GM18511 (cell line): ENCODE measurements around the gene A1BG.
A peak's percentile ranks its signal among the peaks of the same experiment; 100 is the strongest.

ENCODE experiments used
- ATAC-seq: cut with Tn5 transposase; IDR thresholded peaks from one replicate; pipeline ENCODE4 v1.9.1; 2021; ENCODE audit warnings: mild to moderate bottlenecking, moderate library complexity; ENCODE audit not compliant: unreplicated experiment

A1BG gene, protein sequence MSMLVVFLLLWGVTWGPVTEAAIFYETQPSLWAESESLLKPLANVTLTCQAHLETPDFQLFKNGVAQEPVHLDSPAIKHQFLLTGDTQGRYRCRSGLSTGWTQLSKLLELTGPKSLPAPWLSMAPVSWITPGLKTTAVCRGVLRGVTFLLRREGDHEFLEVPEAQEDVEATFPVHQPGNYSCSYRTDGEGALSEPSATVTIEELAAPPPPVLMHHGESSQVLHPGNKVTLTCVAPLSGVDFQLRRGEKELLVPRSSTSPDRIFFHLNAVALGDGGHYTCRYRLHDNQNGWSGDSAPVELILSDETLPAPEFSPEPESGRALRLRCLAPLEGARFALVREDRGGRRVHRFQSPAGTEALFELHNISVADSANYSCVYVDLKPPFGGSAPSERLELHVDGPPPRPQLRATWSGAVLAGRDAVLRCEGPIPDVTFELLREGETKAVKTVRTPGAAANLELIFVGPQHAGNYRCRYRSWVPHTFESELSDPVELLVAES

DNA sequence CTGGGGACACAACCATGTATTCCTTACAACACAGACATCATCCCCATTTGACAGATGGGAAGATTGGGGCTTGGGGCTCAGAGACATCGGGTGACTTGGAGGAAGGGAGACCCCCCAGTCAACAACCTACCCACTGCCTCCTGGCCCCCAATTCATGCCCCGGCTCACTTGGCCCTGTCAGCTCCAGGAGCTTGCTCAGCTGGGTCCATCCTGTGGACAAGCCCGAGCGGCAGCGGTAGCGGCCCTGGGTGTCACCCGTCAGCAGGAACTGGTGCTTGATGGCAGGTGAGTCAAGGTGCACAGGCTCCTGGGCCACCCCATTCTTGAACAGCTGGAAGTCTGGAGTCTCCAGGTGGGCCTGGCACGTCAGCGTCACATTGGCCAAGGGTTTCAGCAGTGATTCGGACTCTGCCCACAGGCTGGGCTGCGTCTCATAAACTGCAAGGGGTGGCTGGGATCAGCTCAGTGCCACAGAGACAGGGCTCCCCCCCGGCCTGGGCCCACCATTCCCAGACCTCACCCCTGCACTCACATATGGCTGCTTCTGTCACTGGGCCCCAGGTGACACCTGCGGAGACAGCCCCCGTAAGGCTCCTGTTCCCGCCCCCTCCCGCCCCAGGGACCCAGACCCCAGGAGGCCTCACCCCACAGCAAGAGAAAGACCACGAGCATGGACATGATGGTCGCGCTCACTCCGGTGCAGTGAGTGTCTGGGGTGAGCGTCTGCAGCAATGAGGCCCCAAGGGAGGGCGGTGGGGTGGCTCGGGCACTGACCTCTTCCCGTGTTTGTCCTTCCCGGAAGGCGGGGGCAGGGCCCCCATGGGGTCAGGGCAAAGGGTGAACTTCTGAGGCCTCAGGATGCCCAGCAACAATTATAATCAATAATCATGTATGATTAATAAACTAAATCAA, at the start of gene A1BG:
Gene A1BG, minus strand, starts transcription at position 733 of the 912 bp plus-strand sequence. Its CDS starts 55 bp downstream, at position 678.
- no peak for ATAC-seq

DNA sequence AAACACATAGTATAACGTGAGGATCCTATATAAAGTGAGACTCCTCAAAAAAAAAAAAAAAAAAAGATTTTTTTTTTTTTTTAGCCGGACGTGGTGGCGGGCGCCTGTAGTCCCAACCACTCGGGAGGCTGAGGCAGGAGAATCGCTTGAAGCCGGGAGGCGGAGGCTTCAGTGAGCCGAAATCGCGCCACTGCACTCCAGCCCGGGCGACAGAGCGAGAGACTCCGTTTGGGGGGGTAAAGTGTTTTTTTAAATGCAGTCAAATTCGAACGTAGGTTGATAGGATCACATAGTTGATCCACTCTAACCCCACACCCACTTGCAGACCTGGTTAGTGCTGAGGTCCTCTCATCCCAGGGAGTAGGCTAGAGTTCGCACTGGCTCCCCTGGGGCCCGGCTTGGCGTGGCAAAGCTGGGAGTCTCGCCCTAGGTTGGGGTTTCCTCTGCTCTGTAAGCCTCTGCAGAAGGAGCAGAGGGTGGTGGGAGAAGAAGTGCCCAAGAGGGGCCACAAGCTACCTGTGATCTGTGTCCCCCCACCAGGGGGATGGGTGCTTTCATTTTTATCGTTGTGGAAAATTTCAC, 48.6 kb upstream of the A1BG start:
- ATAC-seq: no peak

DNA sequence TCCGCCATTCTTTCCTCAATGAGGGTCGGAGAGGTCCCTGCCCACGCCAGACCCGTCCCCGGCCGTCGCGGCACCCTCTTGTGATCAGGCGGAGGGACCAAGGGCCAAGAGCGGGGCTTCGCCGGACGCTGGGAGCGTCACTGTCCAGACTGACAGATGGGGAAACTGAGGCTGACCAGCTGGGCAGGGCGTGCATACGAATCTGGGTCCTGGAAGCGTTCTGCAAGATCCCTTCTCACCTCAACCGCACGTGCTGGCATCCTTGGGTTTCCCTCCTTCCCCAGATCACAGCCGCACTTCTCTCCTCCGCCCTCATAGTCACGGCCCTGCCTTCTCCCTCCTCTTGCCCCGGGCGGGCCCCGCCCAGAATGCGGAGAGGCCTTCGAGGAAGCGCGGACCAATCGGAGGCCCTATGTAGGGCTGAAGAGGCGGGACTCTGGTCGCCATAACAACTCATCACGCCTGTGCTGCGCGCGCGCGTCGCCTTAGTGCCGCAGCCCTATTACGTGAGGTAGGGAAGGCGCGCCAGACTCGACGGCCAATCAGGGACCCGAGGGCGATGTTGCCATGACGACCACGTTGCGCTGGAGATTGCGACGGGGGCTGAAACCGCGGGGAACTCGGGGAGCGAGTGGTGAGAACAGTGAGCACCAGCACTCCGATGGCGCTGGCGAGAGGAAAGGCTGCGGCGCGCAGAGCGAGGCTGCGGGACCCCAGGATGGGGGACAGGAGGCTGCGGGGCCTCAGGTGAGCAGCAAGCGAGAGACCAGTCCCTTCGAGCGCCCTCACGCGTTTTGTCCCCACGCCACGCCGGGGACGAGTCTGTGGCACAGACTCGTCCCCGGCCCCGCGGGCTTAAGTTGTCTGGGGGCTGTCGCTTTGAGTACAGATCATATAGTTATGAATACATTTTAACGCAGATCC, 47.9 kb upstream of the A1BG start:
- peak; percentile 99 for ATAC-seq

DNA sequence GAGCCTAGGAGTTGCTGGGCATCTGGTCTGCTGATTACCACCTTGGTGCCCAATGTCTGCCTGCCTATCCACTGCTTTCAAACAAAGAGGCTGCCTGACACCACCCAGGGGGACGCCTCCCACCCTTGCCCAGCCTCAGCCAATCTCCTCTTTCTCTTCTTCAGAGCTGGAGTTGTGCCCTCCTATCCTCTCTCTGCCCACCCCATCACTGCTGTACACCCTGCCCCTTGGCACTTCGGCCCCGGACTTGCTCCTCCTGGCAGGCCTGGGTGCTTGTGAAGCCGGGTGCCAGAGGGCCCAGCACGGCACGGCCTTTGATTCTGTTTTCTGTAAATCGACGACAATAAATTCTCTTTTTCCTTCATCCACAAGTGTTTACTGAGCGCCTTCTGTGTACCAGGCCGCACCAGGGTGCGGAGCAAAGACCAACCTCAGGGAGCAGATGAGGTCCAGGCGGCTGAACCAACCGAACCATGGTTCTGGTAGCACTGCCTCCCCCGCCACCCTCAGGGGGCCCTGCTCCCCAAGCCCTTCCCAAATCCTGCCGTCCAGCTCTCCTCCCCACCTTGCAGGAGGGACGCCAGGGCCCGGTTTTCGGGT, 47.1 kb upstream of the A1BG start:
- ATAC-seq: no peak

DNA sequence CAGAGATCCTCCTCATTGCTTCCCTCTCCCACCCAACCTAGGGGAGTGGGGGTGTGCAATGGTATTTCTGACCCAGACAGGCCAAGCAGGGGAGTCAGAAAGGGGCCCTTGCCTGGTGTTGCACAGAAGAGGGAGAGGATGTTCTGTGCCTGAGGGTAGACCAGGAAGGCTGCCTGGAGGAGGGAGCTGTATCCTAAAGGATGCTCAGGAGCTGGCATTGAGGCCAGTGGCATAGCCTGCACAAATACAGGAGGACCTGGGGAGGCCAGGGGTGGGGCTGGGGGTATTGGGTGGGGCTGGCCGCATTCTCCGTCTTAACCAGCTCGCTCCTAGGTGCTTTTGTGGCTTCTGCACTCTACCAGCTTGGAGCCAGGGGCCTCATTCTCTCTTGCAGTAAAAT, 46.6 kb upstream of the A1BG start:
- no peak for ATAC-seq

DNA sequence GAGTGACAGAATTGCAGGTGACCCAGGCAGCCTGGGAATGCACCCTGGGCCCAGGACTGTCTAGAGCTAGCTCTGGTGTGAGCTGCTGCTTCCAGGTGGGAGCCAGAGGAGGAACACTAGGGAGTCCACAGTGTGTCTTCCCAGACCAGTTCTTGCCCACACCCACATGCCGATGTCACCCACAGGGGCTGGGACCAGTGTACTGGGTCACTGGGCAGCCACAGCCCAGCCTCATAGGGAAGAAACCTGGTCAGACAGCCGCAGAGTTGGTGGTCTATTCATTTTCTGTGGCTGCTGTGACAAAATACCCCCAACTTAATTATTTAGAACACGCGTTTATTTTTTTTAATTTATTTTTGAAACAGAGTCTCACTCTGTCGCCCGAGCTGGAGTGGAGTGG, 45.3 kb upstream of the A1BG start:
- no peak for ATAC-seq

DNA sequence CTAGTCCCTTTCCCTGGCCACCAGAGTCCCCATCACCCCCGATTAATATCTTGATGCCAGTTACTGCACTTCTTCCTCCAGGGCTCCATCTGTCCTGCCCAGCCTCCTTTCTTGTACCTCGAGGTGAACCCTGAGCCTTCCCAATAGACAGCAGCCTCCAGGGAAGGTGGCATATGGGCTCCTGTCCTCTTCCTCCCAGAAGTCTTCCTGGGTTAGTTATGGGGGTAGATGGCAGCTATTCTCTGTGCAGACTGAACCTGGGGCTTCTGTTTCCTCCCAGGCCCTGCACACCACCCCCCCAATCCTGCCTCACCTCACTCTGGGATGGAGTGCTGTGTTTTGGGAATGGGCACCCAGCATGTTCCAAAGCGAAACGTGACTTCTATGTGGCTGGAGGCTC, 44.8 kb upstream of the A1BG start:
- no peak for ATAC-seq

DNA sequence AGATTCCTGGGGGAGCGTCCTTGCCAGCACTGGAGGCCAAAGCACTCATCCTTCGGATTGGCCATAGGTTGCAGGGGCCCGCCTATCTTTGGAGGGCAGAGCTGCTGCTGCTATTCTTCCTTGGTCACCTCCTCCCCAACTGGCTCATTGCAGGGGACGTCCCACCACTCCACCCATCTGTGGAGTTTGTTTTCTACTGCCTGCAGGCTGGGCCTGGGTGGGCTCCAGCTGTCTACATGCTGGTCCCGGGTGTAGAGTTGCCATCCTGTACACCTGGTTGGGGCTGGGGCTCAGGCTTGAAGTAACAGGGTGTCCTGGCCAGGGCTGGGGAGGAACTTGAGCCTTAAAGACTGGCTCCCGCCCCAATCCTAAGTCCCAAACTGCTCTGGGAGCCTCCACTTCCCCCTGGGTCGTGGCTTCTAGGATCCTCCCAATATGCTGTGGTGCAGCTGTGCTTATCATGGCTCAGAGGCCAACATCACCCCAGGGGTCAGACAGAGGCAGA, 44.3 kb upstream of the A1BG start:
- no peak for ATAC-seq

DNA sequence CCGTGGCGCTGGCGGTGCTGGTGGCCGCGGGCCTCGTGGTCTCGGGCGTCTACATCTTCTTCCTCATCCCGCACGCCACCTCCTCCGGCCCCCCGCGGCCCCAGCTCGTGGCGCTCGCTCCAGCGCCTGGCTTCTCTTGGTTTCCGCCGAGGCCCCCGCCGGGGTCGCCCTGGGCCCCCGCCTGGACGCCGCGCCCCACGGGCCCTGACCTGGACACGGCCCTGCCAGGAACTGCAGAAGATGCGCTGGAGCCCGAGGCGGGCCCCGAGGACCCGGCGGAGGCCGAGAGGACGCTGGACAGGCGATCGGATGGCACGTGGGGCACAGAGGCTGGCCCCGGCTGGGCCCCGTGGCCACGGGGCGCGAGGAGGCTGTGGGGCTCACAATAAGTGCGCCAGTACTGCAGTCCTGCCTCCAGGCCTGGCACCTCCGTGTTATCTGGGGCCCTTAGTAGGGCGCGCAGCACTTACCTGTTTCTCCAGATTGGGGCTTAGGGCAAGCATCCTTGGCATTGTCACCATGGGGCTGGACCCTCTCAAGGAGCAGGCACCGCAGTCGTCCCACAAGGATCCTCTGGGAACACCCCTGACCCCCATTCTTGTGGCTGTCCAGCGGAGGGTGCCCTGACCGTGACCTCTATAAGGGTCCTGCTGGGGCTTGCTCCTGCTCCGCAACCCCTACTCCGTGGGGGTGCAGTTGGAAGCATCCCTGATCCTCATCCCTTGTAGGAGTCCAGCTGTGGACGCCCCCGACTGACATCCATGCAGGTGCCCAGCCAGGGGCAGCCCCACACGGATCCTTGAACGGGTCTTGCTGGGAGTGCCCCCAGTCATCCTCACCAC, 43.6 kb upstream of the A1BG start:
- ATAC-seq: no peak

DNA sequence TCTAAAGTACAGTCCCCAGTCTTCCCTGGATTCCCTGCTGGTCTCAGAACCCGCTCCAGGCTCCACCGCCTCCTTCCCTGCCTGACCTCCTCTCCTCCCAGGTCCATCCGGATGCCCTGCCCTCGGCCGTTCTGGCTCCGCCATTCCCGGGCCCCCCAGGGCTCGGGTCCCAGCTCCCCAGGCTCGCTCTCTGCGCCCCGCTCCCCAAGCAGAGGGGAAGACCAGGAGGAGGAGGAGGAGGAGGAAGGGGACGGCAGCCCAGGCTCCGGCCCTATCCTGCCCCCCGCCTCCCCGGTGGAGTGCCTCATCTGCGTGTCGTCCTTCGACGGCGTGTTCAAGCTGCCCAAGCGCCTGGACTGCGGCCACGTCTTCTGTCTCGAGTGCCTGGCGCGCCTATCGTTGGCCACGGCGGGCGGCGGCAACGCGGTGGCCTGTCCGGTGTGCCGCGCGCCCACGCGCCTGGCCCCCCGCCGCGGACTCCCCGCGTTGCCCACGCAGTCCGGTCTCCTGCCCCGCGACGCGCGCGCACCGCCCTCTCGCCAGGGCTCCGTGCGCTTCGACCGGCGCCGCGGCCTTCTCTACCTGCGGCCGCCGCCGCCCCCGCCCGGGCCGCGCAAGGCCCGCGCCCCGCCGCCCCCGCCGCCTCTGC, 42.8 kb upstream of the A1BG start:
- ATAC-seq: no peak

DNA sequence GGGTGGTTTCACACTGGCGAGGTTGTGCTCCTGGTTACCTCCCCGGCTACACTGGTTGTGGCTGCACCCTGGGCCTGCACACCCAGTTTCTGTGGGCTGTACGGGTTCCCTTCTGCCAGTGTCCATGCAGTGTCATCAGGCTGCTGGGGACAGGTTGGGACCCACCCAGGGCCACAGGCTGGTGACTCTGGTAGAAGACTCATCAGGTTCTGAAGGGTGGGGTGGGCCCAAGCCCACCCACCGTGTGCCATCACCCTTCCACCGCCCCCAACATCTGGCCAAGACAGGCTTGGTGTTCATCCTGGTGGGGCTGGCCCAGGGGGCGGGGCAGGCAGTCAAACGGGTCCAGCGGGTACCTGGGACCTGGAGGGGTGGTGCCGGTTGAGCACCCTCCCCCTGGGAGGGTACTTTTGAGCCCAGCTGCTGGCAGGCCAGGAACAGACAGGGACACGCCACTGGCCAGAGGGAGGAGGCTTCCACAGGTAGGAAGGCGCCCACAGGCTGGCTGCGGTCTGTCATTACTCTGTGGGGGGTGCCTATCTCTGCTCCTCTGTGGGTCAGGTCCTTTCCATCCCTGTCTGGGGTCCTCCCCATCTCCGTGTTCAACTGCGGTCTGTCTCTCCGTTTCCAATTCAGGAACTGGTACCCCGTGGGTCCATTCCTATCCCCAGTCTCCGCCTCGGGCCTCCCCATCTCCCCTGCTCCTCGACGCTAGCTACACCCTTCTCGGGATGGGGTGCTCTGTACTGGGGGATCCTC, 42.1 kb upstream of the A1BG start, which contains the start of gene RNF225:
Gene RNF225, plus strand, starts transcription at position 437 of the 759 bp plus-strand sequence. CDS start 434 bp downstream, outside the sequence.
- no peak for ATAC-seq

DNA sequence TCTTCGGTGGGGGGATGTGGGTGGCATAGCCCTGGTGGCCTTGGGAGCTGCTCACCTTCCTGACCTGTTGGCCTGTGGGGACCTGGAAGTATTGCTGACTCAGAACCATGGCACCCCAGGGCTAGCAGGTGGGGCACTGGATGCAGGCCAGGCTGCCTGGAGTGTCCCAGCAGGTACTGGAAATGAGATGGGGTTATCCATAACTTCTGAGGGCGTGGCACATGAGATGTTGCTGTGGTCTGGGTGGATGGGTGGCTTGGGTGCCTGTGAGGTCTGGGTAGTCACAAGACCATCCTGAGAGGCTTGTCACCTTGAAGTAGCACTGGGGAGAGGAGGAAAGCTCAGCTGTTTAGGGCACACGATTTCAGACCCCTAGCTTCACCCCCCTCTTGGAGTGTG, 41.5 kb upstream of the A1BG start:
- no peak for ATAC-seq

DNA sequence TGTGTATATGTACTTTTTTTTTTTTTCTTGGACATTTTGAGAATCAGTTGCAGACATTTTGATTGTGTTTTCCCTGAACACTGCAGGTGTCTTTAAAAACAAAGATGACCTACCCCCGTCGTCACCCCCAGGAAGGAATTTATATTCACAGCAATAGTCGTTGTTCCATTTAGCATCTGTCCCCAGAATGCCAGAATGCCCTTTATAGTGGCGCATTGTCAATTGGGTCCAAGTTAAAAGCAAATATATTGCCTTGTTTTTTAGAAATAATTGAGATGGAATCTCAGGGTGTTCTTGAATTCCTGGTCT, 40.4 kb upstream of the A1BG start:
- no peak for ATAC-seq

DNA sequence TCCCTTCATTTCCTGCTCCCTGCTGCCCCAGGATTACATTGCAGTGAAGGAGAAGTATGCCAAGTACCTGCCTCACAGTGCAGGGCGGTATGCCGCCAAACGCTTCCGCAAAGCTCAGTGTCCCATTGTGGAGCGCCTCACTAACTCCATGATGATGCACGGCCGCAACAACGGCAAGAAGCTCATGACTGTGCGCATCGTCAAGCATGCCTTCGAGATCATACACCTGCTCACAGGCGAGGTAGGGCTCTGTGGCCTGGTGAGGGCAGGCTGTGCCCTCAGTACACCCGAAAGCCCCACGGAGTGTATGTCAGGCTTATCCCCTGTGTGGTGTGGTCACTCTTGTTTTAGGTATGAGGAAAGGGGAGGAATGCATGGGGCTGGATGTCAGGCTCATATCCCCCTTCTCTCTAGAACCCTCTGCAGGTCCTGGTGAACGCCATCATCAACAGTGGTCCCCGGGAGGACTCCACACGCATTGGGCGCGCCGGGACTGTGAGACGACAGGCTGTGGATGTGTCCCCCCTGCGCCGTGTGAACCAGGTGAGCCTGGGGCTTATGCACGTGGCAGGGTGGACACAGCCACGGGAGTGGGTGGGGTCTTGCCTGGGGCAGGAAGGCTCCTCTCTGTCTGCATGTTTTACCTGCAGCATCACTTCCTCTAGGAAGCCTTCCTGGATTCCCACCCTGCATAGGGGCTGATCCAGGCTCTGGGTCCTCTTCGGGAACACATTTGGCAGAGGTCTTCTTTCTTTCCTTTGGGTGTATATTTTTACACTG, 39.8 kb upstream of the A1BG start:
- ATAC-seq: no peak

DNA sequence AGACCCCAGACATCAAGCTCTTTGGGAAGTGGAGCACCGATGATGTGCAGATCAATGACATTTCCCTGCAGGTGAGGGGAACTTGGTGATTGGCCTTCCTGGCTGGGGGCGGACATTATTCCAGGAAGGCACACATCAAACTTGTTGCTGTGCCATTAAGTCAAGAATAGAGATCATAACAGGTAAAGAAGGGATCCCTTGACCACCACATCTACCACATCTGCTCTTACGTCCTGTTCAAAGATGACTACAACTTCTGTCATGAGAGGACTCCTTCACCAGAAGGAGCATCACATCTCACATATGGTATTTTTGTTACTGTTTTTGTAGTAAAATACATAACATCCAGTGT, 34.9 kb upstream of the A1BG start:
- no peak for ATAC-seq

DNA sequence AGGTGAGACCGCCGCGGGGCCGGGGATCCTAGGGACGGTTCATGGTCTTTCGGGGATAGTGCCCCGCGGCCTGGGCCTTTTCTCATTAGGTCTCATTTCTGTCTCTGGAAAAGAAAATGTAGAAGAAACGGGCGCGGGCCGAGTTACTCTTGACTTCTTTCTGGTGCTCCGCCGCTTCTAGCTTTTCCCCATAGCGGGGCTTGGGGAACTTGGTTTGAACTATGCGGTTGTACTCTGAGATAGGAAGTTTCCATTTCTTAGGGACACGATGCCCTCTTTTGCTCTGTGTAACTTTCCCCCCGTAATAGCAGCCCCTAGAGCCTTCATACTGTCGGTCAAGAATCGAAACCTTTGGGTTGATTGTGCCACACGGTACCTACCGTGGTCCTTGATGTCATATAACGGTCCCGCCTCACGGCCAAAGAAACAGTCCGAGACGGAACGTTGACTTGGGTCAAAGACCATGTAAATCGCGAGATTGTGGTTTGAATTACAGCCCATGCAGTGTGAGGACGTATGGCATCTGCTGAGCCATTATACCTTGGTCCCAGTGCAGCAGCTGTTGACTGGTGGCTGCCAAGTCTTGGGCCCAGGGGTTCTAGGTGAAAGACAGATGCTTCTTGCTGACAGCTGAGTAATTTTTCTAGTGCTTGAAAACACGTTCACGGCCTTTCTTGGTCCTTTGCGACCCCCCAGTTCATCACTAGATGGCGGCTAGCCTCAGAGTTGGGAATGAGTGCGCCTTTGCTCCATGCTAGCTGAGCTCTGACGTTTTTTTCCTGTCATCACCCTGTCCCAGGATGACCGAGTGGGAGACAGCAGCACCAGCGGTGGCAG, 34.3 kb upstream of the A1BG start:
- no peak for ATAC-seq
